ENCODE measurements around the gene PICALM. TPM values are rescaled to one million over a fixed set of nuclear protein-coding genes. Genes with fewer than 3 reads are reported as not detected.

The PICALM gene
- polyA plus RNA-seq, 4 donors: 240 to 290 (median 274) TPM

GRCh38 chr11:86052693-86053641 lies 15.9 kb downstream of the PICALM start:
- no peak for DNase-seq (ENCODE audit: low read depth in 4 of 4, low spot score in 3 of 4)

DNA sequence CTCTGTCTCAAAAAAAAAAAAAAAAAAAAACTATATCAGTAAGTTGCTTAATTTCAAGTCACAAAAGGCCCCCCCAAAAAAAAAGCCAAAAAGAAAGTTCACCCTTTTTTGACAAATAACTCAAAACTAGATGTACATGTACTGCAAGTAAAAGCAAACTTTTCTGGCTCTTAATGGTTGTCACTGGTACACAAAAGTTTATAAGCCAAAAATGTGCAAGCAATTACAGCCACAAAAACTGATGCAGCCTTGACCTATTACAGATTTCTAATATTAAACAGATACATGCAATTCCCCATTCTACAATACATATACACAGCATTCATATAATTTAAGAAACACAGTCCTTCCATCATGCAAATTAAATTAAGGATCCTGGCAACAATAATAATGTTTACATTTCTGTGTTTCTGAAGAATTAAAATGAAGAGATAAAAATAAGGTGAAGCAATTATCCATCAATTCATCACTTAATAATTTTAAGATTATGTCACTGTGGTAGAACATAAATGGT lies 18.6 kb downstream of the PICALM start:
- DNase-seq (ENCODE audit: low read depth in 4 of 4, low spot score in 3 of 4): no peak

- DNase-seq (ENCODE audit: low read depth in 4 of 4, low spot score in 3 of 4): no peak
Observed at GRCh38 chr11:86047275-86047991, 21.5 kb downstream of the PICALM start.

DNA sequence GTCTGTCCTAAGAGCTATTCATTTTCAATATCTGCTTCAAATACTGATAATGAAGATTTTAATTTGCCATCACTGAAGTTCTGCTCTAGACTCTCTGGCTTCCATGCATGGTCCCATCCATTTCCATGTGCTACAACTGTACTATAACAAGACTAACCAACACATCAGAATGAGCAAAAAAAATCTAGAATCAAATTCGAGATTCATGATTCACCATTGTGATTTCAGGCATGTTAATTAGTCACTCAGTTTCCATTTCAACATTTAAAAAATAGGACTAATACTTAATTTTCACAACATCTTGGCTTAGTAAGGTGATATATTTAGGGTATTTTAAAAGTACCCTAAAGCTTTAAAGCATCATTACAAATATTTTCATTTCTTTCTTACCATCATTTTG lies 22.8 kb downstream of the PICALM start:
- no peak for DNase-seq (ENCODE audit: low read depth in 4 of 4, low spot score in 3 of 4)

GRCh38 chr11:86043765-86044503 lies 24.9 kb downstream of the PICALM start:
- DNase-seq (ENCODE audit: low read depth in 4 of 4, low spot score in 3 of 4): no peak

DNA sequence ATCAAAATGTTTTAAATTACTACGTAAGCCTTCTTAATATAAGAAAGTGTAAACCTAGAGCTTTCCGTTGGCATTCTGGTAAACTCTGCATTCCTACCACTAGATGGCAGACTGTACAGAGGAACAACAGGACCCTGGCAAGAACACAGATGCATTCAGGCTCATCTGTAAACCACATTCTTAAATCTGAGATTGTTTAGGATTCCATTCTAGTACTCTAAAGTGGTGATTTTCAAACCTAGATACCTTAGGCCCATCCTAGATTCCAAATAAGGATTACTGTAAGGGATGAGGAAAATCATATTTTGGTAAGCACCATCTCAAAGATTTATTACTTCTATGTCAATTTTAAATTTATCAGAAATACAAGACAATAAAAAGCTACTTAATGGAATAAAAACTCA lies 26.9 kb downstream of the PICALM start:
- DNase-seq (ENCODE audit: low read depth in 4 of 4, low spot score in 3 of 4): peak; percentile 82 to 90 (median 86)

- no peak for DNase-seq (ENCODE audit: low read depth in 4 of 4, low spot score in 3 of 4)
Observed at GRCh38 chr11:86040919-86041850, 27.7 kb downstream of the PICALM start.

GRCh38 chr11:86039094-86039493 lies 29.8 kb downstream of the PICALM start:
- DNase-seq (ENCODE audit: low read depth in 4 of 4, low spot score in 3 of 4): no peak

- no peak for DNase-seq (ENCODE audit: low read depth in 4 of 4, low spot score in 3 of 4)
Observed at GRCh38 chr11:86037743-86038142, 31.1 kb downstream of the PICALM start.

DNA sequence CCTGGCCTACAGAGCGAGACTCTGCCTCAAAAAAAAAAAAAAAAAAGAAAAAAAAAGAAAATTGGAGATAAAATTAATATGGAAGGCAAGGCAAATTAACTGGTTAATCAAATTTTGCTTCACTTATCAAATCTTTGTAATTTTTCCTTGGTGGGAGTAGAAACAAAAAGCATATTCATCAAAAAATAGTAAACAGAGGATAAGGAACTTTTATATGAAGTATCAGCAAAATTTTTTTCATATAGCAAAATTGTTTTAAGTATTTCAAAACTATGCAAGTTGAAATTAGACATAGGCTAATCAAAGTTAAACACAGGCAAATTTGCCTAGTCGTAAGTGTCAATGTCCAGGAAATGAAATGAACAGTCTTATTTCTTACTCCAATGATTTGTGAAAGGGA lies 33.0 kb downstream of the PICALM start:
- DNase-seq (ENCODE audit: low read depth in 4 of 4, low spot score in 3 of 4): no peak

GRCh38 chr11:86035164-86035563 lies 33.7 kb downstream of the PICALM start:
- no peak for DNase-seq (ENCODE audit: low read depth in 4 of 4, low spot score in 3 of 4)

DNA sequence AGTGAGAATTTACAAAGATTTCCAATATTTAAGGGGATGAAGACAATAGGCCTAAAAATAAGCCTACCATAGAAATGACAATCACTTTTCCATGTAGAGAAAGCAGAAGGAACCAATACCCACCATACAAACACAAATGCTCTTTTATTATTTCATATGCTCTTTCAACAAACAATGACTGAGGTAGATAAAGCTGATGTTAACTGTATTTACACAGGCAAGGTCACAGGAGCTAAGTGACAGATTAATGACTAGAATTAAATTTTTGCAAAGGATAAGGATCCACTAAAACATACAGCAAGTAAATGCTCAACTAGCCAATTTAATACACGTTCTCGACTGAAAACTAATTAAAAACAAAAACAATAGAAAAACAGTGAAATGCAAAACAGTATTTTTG lies 34.2 kb downstream of the PICALM start:
- DNase-seq (ENCODE audit: low read depth in 4 of 4, low spot score in 3 of 4): no peak

DNA sequence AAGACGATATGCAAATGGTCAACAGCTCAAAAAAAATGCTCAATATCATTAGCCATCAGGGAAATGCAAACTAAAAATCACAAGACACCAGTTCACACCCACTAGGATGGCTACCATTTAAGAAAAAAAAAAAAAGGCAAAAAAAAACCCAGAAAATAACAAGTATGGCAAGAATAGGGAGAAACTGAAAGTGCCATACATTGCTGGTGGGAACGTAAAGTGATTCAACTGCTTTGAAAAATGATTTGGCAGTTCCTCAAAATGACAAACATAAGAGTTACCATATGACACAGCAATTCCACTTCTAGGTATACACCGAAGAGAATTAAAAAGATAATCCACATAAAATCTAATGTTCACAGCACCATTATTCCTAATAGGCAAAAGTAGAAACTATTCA lies 47.5 kb downstream of the PICALM start:
- no peak for DNase-seq (ENCODE audit: low read depth in 4 of 4, low spot score in 3 of 4)

DNA sequence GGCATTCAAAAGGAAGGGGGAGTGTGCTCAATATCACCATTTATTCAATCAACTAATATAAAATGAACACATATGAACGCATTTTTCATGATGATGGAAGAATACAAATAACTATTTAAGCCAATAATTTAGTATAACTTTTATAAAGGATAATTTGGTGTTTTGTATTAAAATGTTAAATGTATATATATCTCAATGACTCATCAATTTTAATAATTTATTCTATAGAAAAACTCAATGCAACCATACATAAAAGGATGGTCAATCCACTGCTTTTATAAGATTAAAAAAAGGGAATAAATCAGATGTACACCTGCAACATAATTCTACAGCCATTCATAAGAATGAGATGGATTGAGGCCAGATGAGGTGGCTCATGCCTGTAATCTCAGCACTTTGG lies 50.6 kb downstream of the PICALM start:
- DNase-seq (ENCODE audit: low read depth in 4 of 4, low spot score in 3 of 4): no peak

- no peak for DNase-seq (ENCODE audit: low read depth in 4 of 4, low spot score in 3 of 4)
Observed at GRCh38 chr11:86016451-86016850, 52.4 kb downstream of the PICALM start.

GRCh38 chr11:86015699-86016098 lies 53.2 kb downstream of the PICALM start:
- DNase-seq (ENCODE audit: low read depth in 4 of 4, low spot score in 3 of 4): no peak

- DNase-seq (ENCODE audit: low read depth in 4 of 4, low spot score in 3 of 4): no peak
Observed at GRCh38 chr11:86014221-86014620, 54.7 kb downstream of the PICALM start.

GRCh38 chr11:86013713-86014112 lies 55.2 kb downstream of the PICALM start:
- DNase-seq (ENCODE audit: low read depth in 4 of 4, low spot score in 3 of 4): no peak

GRCh38 chr11:86011175-86011574 lies 57.7 kb downstream of the PICALM start:
- no peak for DNase-seq (ENCODE audit: low read depth in 4 of 4, low spot score in 3 of 4)

DNA sequence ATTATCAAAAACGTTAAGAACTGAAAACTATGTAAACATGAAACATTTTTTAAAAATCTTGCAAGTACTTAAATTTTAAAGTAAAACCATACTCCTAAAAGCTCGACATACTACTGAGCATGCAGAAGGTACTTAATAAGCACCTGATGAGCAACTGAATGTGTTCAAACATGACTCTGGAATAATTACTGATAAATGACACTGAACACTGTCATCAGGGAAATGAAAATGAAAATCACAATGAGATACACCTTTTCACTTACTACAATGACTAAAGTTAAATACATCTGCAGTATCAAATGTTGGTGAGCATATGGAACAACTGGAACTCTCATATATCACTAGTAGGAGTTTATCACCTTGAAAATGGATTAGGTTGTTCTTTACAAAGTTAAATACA lies 65.2 kb downstream of the PICALM start:
- no peak for DNase-seq (ENCODE audit: low read depth in 4 of 4, low spot score in 3 of 4)

Measured in right renal pelvis (tissue), 4 donors.